AG09309 (cell line): ENCODE measurements around the gene TTC7B.

Experiments
- DNase-seq: peaks from one replicate; pipeline ENCODE4 v3.0.0-alpha.2; 2010; ENCODE audit warnings: low read depth
- H3K4me3 ChIP-seq: 2 replicates; pipeline ENCODE4 v1.5.1; 2011; ENCODE audit warnings: mild to moderate bottlenecking, low read depth, low read length, moderate library complexity; ENCODE audit not compliant: control insufficient read depth
- TF ChIP-seq, protein P1 (sequence below): IDR thresholded peaks from 2 replicates; pipeline ENCODE4 v1.5.1; 2011; ENCODE audit warnings: mild to moderate bottlenecking, low read depth, low read length, inconsistent platforms; ENCODE audit not compliant: insufficient read depth, control insufficient read depth; ENCODE audit errors: missing control alignments

TTC7B gene

DNA sequence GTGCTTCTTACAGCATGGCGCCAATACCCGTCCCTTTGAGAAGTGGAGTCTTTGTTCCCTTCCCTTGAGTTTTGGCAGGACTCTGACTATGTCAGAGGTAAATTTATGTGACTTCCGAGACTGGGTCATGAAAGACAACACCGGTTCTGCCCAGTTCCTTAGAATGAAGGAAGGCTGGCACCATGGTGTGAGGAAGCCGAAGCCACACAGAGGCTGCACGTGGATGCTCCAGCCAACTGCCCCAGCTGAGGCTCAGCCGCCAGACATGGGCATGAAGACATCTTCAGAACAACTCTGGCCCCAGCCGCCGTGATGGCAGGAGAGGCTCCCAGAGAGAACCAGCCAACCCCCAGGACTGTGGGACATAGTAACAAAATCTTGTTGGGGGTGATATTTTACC lies 308.2 kb downstream of the TTC7B start:
- TF ChIP-seq, protein P1, sequence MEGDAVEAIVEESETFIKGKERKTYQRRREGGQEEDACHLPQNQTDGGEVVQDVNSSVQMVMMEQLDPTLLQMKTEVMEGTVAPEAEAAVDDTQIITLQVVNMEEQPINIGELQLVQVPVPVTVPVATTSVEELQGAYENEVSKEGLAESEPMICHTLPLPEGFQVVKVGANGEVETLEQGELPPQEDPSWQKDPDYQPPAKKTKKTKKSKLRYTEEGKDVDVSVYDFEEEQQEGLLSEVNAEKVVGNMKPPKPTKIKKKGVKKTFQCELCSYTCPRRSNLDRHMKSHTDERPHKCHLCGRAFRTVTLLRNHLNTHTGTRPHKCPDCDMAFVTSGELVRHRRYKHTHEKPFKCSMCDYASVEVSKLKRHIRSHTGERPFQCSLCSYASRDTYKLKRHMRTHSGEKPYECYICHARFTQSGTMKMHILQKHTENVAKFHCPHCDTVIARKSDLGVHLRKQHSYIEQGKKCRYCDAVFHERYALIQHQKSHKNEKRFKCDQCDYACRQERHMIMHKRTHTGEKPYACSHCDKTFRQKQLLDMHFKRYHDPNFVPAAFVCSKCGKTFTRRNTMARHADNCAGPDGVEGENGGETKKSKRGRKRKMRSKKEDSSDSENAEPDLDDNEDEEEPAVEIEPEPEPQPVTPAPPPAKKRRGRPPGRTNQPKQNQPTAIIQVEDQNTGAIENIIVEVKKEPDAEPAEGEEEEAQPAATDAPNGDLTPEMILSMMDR, result no peak
- DNase-seq, result no peak

DNA sequence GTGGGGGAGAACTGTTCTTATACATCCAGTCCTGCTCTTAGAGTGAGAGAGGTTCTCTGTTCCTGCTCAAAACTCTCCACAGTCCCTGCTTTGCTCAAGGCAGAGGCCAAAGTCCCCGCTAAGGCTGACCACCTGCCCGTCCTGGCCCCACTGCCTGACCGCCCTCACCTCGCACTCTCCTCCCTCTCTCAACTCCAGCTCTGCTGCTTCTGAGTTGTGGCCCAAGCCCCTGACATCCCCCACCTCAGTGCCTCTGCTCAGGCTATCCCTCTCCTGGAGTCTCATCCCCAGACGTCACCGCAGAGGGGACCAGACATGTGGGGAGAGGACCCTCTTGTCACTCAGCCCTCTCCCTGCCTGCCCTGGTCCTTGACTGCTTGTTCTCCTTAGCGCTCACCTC lies 308.8 kb downstream of the TTC7B start:
- H3K4me3 ChIP-seq, result no peak overlapping the region
- DNase-seq, result no peak
- TF ChIP-seq, protein P1, result no peak

More for the DNA sequence above, 308.2 kb downstream of the TTC7B start:
- no peak overlapping the region for H3K4me3 ChIP-seq

DNA sequence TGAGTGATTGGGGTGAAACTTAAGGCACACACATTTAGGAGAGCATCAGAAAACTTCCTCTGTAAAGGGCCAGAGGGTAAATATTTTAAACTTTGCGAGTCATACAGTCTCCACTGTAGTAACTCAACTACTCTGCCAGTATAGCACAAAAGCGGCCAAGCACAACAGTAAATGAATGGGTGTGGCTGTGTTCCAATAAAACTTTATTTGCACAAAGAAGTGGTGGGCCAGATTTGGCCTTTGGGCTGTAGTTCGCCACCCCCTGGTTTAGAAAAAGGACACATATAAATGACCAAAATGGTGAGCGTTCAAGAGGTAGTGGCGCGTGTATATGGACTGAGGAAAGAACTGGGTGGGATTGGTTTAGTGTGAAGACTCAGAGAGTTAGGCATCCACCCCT lies 309.5 kb downstream of the TTC7B start:
- DNase-seq, result no peak
- TF ChIP-seq, protein P1, result no peak
- no peak overlapping the region for H3K4me3 ChIP-seq

DNA sequence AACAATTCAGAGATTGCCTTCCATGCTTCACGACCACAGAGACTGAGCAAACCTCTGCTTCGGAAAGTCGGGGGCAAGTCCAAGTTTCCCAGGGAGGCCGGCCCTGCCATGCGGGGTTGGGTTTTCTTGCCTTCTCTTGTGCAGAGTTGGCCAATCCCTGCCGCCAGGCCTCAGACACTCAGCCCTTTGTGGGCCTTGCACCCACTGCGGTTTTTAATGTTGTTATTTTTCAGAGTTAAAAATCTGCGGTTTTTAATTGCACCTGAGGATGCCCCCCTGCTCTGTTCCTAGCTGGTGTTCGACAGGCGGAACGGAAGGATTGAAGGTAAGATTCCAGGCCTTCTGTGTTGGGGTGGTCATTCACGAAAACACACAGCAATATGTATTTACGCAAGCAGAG lies 310.7 kb downstream of the TTC7B start:
- no peak for DNase-seq
- H3K4me3 ChIP-seq, result no peak overlapping the region
- TF ChIP-seq, protein P1, result no peak

DNA sequence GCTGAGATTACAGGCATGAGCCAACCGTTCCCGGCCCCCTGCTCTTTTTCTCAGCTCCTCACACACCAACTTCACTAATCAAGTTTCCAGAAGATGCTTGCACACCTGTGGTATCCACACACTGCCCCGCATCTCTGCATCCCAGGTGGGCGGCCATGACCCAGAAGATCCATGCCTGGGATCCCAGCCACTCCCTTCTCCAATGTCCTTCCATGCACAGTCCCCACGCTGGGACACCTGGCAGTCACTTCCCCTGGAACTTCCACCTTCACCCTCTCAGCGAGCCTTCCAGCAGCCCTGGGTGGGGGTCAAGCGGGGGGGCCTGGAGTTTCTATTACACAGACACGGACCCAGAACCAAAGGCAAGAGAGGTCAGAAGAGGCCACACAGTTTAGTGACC lies 311.6 kb downstream of the TTC7B start:
- TF ChIP-seq, protein P1, result no peak
- DNase-seq, result no peak
- H3K4me3 ChIP-seq, result no peak overlapping the region

DNA sequence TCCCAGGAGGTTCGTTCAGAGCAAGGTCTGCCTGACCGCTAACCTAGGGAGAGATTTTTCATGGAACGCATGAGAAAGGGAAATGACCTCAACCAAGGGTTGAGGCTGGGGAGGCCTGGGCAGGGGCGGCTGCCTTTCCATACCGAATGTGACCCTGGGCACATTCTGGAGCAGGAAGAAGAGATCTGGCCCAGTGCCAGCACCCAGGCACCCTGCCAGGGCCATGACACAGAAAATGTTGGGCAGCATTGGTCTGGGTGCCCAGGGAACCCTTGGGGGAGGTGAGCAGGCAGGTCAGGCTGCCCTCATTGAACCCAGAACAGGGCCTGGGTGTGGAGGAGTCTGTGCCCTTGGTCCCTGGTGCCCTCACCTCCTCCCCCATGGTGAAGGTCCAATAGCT lies 312.6 kb downstream of the TTC7B start:
- no peak for DNase-seq
- TF ChIP-seq, protein P1, result no peak
- H3K4me3 ChIP-seq, result no peak overlapping the region

DNA sequence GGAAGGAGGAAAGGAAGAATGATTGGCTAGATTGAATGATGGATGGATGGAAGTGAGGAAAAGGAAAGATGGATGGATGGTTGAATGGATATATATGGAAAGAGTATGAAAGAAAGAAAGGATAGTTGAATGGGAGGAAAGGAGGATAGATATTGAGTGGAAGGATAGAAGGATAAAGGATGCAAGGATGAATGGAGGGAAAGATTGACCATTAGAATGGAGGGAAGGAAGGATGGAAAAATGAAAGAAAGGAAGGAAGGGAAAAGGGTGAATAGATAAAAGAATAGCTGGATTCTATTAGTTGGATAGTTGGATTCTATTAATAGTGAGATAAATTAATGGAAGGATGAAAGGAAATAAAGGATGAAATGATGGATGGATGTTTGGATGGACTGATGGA lies 313.5 kb downstream of the TTC7B start:
- TF ChIP-seq, protein P1, result no peak
- H3K4me3 ChIP-seq, result no peak overlapping the region
- no peak for DNase-seq
